HepG2 (cell line): ENCODE data around the gene GPD1. TPM values are rescaled to one million over a fixed set of nuclear protein-coding genes. Genes with fewer than 3 reads are reported as not detected.

ENCODE experiments used
- AFF4 ChIP-seq: sonication (generic); formaldehyde crosslinking; IDR thresholded peaks from 2 replicates; pipeline ENCODE4 v1.4.0; 2020; ENCODE audit warnings: missing genetic modification reagents
- ATF5 ChIP-seq: sonication (generic); formaldehyde crosslinking; IDR thresholded peaks from 2 replicates; pipeline ENCODE4 v1.4.0; 2020; ENCODE audit warnings: mild to moderate bottlenecking, low read depth, missing genetic modification reagents
- IRF1 ChIP-seq: sonication (generic); formaldehyde crosslinking; IDR thresholded peaks from 2 replicates; pipeline ENCODE4 v1.4.0; 2020; ENCODE audit warnings: low read depth, mild to moderate bottlenecking, missing genetic modification reagents
- NFIC ChIP-seq: IDR thresholded peaks from 2 replicates; pipeline ENCODE4 v1.6.1; 2012; ENCODE audit warnings: mild to moderate bottlenecking, low read length, inconsistent platforms
- RARG ChIP-seq: sonication (generic); formaldehyde crosslinking; IDR thresholded peaks from 2 replicates; pipeline ENCODE4 v1.4.0; 2020; ENCODE audit warnings: low read depth, mild to moderate bottlenecking, missing genetic modification reagents
- SMARCC2 ChIP-seq: fragments of 450-650 bp; IDR thresholded peaks from 2 replicates; pipeline ENCODE4 v1.6.1; 2017; ENCODE audit warnings: antibody characterized with exemption, mild to moderate bottlenecking
- XBP1 ChIP-seq: sonication (generic); formaldehyde crosslinking; IDR thresholded peaks from 2 replicates; pipeline ENCODE4 v1.5.0; 2020; ENCODE audit warnings: missing genetic modification reagents
- ZBTB14 ChIP-seq: sonication (generic); formaldehyde crosslinking; IDR thresholded peaks from 2 replicates; pipeline ENCODE4 v1.4.0; 2020; ENCODE audit warnings: missing genetic modification reagents
- ZIK1 ChIP-seq: sonication (generic); formaldehyde crosslinking; IDR thresholded peaks from 2 replicates; pipeline ENCODE4 v1.5.0; 2020; ENCODE audit warnings: mild to moderate bottlenecking, low read depth, missing genetic modification reagents, borderline replicate concordance
- ZMYM3 ChIP-seq: sonication (generic); formaldehyde crosslinking; IDR thresholded peaks from 2 replicates; pipeline ENCODE4 v1.5.1; 2020; ENCODE audit warnings: mild to moderate bottlenecking, missing genetic modification reagents
- ZNF761 ChIP-seq: sonication (generic); formaldehyde crosslinking; conservative IDR thresholded peaks from 2 replicates; pipeline ENCODE4 v1.4.0; 2020; ENCODE audit warnings: mild to moderate bottlenecking, missing genetic modification reagents
- polyA plus RNA-seq, 8 experiments: library from polyadenylated mRNA; depleted of rRNA in 3 of 8; stranded (reverse) in 7 of 8; unstranded in 1 of 8; fragments of >200 nt; fragmentation: Illumina TruSeq in 4 of 8; extraction: Trizol in 4 of 8; gene quantifications; 2 replicates each; pipeline versions ENCODE4 v1.2.1 to v1.2.3, GENCODE V29; 2011 to 2016; ENCODE audit warnings: low read depth in 4 of 8, missing spikeins in 1 of 8, mixed read lengths in 1 of 8; ENCODE audit not compliant: insufficient read depth in 1 of 8
- total RNA-seq, 5 experiments: library from RNA; depleted of rRNA; stranded (reverse); fragments of >200 nt; fragmentation: Illumina TruSeq; extraction: Trizol; gene quantifications; 2 replicates each; pipeline ENCODE4 v1.2.3, GENCODE V29; 2016; ENCODE audit warnings: low read depth in 1 of 5

GPD1 gene
- total and polyA plus RNA-seq, 2 of the 13 experiments (the other 11 are each of a cell fraction or from before 2014, with no cell fraction given) = 3.7 to 30.6 TPM

- no peak for TF ChIP-seq AFF4 (CRISPR knock-in tag)
- no peak for TF ChIP-seq SMARCC2
- no peak for TF ChIP-seq ZMYM3 (CRISPR knock-in tag)
- TF ChIP-seq RARG (CRISPR knock-in tag) = no peak
- no peak for TF ChIP-seq ATF5 (CRISPR knock-in tag)
- no peak for TF ChIP-seq ZIK1 (CRISPR knock-in tag)
- no peak for TF ChIP-seq XBP1 (CRISPR knock-in tag)
- no peak for TF ChIP-seq ZNF761 (CRISPR knock-in tag)
- no peak for TF ChIP-seq IRF1 (CRISPR knock-in tag)
- TF ChIP-seq NFIC = no peak
- TF ChIP-seq ZBTB14 (CRISPR knock-in tag) = no peak
Measured at GRCh38 chr12:50149311-50149710, 45.5 kb downstream of the GPD1 start (continued).
